Breast epithelium (tissue), 4 donors: ENCODE measurements around the gene TLK1. TPM values are rescaled to one million over a fixed set of nuclear protein-coding genes. Genes with fewer than 3 reads are reported as not detected.

Experiments
- DNase-seq, 2 donors: peaks; one replicate each; pipeline ENCODE4 v3.0.0-alpha.2; 2019; ENCODE audit warnings: low spot score in 2 of 2
- H3K27ac ChIP-seq, 2 donors: fragments of 200-600 bp; sonication (generic) in 1 of 2; one replicate each; pipeline ENCODE4 v1.5.1; 2016 to 2019; ENCODE audit warnings: mild to moderate bottlenecking in 1 of 2
- H3K27me3 ChIP-seq, 2 donors: fragments of 200-600 bp; sonication (generic) in 1 of 2; one replicate each; pipeline versions ENCODE4 v1.5.1 to v1.6.0; 2017 to 2019; ENCODE audit warnings: control low read depth in 1 of 2, mild to moderate bottlenecking in 1 of 2
- H3K36me3 ChIP-seq: fragments of 200-600 bp; one replicate; pipeline ENCODE4 v1.5.1; 2019
- H3K4me1 ChIP-seq, 2 donors: fragments of 200-600 bp; sonication (generic); one replicate each; pipeline ENCODE4 v1.5.1; 2016 to 2019; ENCODE audit warnings: control low read depth in 1 of 2
- H3K4me3 ChIP-seq, 3 donors: fragments of 200-600 bp; sonication (generic); 1 replicate in 2 of 3; 2 replicates in 1 of 3; pipeline ENCODE4 v1.5.1; 2016 to 2019; ENCODE audit warnings: mild to moderate bottlenecking in 3 of 3, moderate library complexity in 2 of 3
- H3K9me3 ChIP-seq, 2 donors: fragments of 200-600 bp; sonication (generic) in 1 of 2; one replicate each; pipeline ENCODE4 v1.5.1; 2016 to 2019; ENCODE audit warnings: control low read depth in 1 of 2
- POLR2A ChIP-seq: fragments of 450-650 bp; IDR thresholded peaks from one replicate; pipeline ENCODE4 v1.6.1; 2016; ENCODE audit warnings: antibody characterized with exemption, mild to moderate bottlenecking, moderate library complexity
- POLR2AphosphoS5 ChIP-seq, 3 donors: sonication (generic); formaldehyde crosslinking; IDR thresholded peaks; one replicate each; pipeline ENCODE4 v1.6.1; 2017; ENCODE audit warnings: antibody characterized with exemption in 3 of 3
- intact Hi-C: fragments of 100-400 bp; cut with DNase I; formaldehyde crosslinking; loops from one replicate; pipeline ENCODE4 v1.15.1; 2023; ENCODE audit warnings: low total_unique reads
- total RNA-seq, 3 donors: library from RNA; depleted of rRNA; stranded (reverse); fragments of >200 nt; gene quantifications; one replicate each; pipeline ENCODE4 v1.1.0, GENCODE V29; 2016
- TF ChIP-seq, protein P1 (sequence below), 3 donors: fragments of 450-650 bp; IDR thresholded peaks; one replicate each; pipeline ENCODE4 v1.5.1; 2016 to 2017; ENCODE audit warnings: antibody characterized with exemption in 3 of 3, mild to moderate bottlenecking in 3 of 3, moderate library complexity in 3 of 3

The TLK1 gene
- total RNA-seq, 3 donors from 2014 or later: 34.1 to 45.7 (median 40.6) TPM

DNA sequence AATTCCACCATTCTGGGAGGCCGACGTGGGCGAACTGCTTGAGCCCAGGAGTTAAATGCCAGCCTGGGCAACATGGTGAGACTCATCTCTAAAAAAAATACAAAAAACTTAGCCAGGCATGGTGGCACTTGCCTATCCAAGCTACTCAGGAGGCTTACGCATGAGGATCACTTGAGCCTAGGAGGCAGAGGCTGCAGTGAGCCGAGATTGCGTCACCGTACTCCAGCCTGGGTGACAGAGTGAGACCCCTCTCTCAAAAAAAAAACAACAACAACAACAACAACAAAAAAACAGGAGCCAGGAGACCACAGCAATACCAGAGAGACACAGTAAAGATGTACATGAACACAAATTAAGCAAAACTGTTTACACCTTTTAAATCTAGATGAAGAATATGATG is 52.9 kb downstream of the TLK1 start:
- Histone ChIP-seq H3K9me3 (no peaks in the 10 kb centered on the region), H3K36me3 (no peaks in the 10 kb centered on the region), H3K4me1 (no peaks in the 10 kb centered on the region), H3K27ac (no peak overlapping the region), H3K4me3 (no peak overlapping the region), H3K27me3 (no peaks in the 10 kb centered on the region)
- intact Hi-C loops: no loop called here
- no peak for DNase-seq
- TF ChIP-seq POLR2A (no peak), POLR2AphosphoS5 (IDR thresholded peaks at IDR 0.05) (no peak)
- TF ChIP-seq, protein P1, sequence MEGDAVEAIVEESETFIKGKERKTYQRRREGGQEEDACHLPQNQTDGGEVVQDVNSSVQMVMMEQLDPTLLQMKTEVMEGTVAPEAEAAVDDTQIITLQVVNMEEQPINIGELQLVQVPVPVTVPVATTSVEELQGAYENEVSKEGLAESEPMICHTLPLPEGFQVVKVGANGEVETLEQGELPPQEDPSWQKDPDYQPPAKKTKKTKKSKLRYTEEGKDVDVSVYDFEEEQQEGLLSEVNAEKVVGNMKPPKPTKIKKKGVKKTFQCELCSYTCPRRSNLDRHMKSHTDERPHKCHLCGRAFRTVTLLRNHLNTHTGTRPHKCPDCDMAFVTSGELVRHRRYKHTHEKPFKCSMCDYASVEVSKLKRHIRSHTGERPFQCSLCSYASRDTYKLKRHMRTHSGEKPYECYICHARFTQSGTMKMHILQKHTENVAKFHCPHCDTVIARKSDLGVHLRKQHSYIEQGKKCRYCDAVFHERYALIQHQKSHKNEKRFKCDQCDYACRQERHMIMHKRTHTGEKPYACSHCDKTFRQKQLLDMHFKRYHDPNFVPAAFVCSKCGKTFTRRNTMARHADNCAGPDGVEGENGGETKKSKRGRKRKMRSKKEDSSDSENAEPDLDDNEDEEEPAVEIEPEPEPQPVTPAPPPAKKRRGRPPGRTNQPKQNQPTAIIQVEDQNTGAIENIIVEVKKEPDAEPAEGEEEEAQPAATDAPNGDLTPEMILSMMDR (IDR thresholded peaks at IDR 0.05): no peak

GRCh38 chr2:171104379-171104778 is 56.3 kb downstream of the TLK1 start:
- H3K9me3 ChIP-seq: peaks cover 0 to 11% of the 10 kb centered on the region in 2 donors
- H3K27ac ChIP-seq: no peak overlapping the region
- no peak for DNase-seq
- intact Hi-C loops: no loop called here
- no peaks in the 10 kb centered on the region for H3K27me3 ChIP-seq
- TF ChIP-seq POLR2AphosphoS5 (IDR thresholded peaks at IDR 0.05) (no peak), POLR2A (no peak)
- TF ChIP-seq, protein P1 (IDR thresholded peaks at IDR 0.05): no peak
- no peak overlapping the region for H3K4me3 ChIP-seq
- no peaks in the 10 kb centered on the region for H3K36me3 ChIP-seq
- no peaks in the 10 kb centered on the region for H3K4me1 ChIP-seq

DNA sequence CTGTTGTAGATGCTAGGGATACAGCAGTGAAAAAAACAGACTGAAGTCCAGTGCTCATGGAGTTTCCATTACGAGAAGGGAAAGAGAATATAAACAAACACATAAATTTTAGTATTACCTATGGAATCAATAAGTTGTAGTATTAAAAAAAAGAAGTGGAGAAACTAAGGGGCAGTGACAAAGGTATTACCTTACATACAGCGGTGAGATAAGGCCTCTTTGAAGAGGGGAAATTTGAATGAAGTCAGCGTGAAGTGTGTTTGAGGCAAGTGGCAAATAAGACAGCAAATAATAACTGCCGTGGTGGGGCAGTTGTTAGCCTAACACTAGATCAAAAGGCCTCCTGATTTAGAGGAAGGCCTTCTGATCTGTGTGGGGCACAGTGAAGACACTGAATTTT is 57.9 kb downstream of the TLK1 start:
- TF ChIP-seq POLR2AphosphoS5 (IDR thresholded peaks at IDR 0.05): no peak
- TF ChIP-seq, protein P1 (IDR thresholded peaks at IDR 0.05): no peak
- TF ChIP-seq POLR2A: no peak
- Histone ChIP-seq H3K27ac (no peak overlapping the region), H3K36me3 (no peaks in the 10 kb centered on the region), H3K27me3 (no peaks in the 10 kb centered on the region), H3K9me3 (peaks cover 8 to 27% of the 10 kb centered on the region in 2 donors), H3K4me3 (no peak overlapping the region), H3K4me1 (no peaks in the 10 kb centered on the region)
- intact Hi-C loops: no loop called here
- DNase-seq: no peak

- Histone ChIP-seq H3K27ac (no peak overlapping the region), H3K4me3 (no peak overlapping the region), H3K9me3 (peaks cover 11 to 37% of the 10 kb centered on the region in 2 donors), H3K27me3 (no peaks in the 10 kb centered on the region), H3K36me3 (no peaks in the 10 kb centered on the region), H3K4me1 (no peaks in the 10 kb centered on the region)
- intact Hi-C loops: no loop called here
- DNase-seq: no peak
- TF ChIP-seq POLR2A: no peak
- TF ChIP-seq, protein P1 (IDR thresholded peaks at IDR 0.05): no peak
- TF ChIP-seq POLR2AphosphoS5 (IDR thresholded peaks at IDR 0.05): no peak
These were observed 60.3 kb downstream of the TLK1 start for GRCh38 chr2:171100370-171100769.

DNA sequence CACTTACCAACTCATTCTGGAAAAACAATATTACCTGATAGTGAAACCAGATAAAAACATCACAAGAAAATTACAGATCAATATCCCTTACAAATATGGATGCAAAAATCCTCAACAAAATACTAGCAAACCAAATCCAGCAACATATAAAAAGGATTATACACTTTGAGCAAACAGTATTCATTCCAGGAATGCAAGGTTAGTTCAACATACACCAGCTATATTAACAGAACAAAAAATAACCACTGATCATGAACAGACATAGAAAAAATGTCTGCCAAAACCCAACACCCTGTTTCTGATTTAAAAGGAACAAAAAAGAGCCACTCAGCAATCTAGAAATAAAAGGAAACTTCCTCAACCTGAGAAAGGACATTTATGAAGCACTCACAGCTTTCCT is 62.1 kb downstream of the TLK1 start:
- no peak overlapping the region for H3K4me3 ChIP-seq
- no peak overlapping the region for H3K27ac ChIP-seq
- H3K4me1 ChIP-seq: no peaks in the 10 kb centered on the region
- DNase-seq: no peak
- H3K9me3 ChIP-seq: peaks cover 11 to 37% of the 10 kb centered on the region in 2 donors
- no peak for TF ChIP-seq POLR2AphosphoS5 (IDR thresholded peaks at IDR 0.05)
- H3K36me3 ChIP-seq: no peaks in the 10 kb centered on the region
- intact Hi-C loops: no loop called here
- no peaks in the 10 kb centered on the region for H3K27me3 ChIP-seq
